Subcutaneous abdominal adipose tissue (tissue), 5 donors: ENCODE results near the gene ERI3.
A peak's percentile ranks its signal among the peaks of the same experiment; 100 is the strongest.

Experiments
- H3K27ac ChIP-seq: one replicate; pipeline ENCODE4 v1.7.0; 2013; ENCODE audit warnings: low read depth, mild to moderate bottlenecking, inconsistent platforms, low read length, moderate library complexity
- H3K27me3 ChIP-seq, 5 donors: one replicate each; pipeline ENCODE4 v1.7.0; 2013; ENCODE audit warnings: low read length in 5 of 5, inconsistent platforms in 1 of 5; ENCODE audit not compliant: control insufficient read depth in 5 of 5, insufficient read depth in 4 of 5
- H3K36me3 ChIP-seq, 5 donors: one replicate each; pipeline ENCODE4 v1.7.0; 2013; ENCODE audit warnings: low read length in 5 of 5; ENCODE audit not compliant: control insufficient read depth in 5 of 5, insufficient read depth in 5 of 5
- H3K4me1 ChIP-seq, 5 donors: one replicate each; pipeline ENCODE4 v1.7.0; 2013; ENCODE audit warnings: low read length in 5 of 5, mild to moderate bottlenecking in 3 of 5, moderate library complexity in 1 of 5; ENCODE audit not compliant: control insufficient read depth in 5 of 5, insufficient read depth in 5 of 5
- H3K4me3 ChIP-seq, 5 donors: one replicate each; pipeline ENCODE4 v1.7.0; 2013; ENCODE audit warnings: low read length in 5 of 5, low read depth in 1 of 5
- H3K9ac ChIP-seq, 5 donors: one replicate each; pipeline ENCODE4 v1.7.0; 2013; ENCODE audit warnings: low read length in 5 of 5, mild to moderate bottlenecking in 4 of 5, moderate library complexity in 3 of 5
- H3K9me3 ChIP-seq, 5 donors: one replicate each; pipeline ENCODE4 v1.7.0; 2013; ENCODE audit warnings: low read length in 5 of 5; ENCODE audit not compliant: control insufficient read depth in 5 of 5
- donor health status: healthy.
- donor health status: healthy.
- donor health status: healthy.
- donor health status: healthy.
- donor health status: healthy.

The ERI3 gene

DNA sequence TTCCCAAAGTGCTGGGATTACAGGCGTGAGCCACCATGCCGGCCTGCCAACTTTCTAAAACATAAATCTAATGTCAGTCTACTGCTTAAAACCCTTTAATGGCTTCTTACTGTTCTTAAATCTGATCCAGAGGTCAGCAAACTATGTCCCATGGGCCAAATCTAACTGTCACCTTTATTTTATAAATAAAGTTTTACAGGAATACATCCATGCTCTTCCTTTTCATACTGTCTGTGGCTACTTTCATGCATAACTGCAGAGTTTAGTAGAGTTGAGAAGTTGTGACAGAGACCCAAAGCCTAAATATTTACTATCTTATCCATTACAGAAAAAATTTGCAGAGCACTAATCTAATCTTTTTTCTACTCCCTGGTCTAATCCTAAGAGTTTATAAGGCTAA, 3.8 kb downstream of the ERI3 start:
- Histone ChIP-seq H3K4me1 (peaks cover 0 to 30% (median 28%) of the 10 kb centered on the region in 5 donors), H3K36me3 (no peaks in the 10 kb centered on the region), H3K9me3 (no peaks in the 10 kb centered on the region), H3K27me3 (no peaks in the 10 kb centered on the region), H3K4me3 (no peak overlapping the region), H3K27ac (no peak overlapping the region), H3K9ac (no peak overlapping the region)

DNA sequence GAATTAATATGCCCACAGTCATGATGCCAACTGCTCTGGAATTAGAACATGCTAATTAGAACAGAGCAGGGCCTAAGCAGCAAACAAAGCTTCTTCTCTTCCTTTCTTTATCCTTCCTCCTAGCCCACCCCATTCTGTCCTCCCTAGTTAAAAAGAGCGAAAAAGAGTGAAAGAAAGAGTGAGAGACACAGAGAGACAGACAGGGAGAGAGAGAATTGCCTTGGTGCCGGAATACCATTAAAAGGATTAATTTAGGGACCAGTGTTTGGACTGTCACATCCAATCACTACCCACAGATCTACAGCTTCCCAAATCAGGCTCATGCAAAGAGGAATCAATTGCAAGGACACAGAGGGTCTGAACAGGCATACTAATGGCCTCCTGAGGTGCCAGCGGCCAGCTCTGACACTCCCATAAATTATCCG, 7.0 kb downstream of the ERI3 start:
- Histone ChIP-seq H3K9ac (peak overlapping the region in 2 of 5 donors; percentile 17 to 42), H3K9me3 (no peaks in the 10 kb centered on the region), H3K27ac (no peak overlapping the region), H3K36me3 (no peaks in the 10 kb centered on the region), H3K27me3 (no peaks in the 10 kb centered on the region), H3K4me3 (no peak overlapping the region), H3K4me1 (peaks cover 0 to 13% (median 9%) of the 10 kb centered on the region in 5 donors)

DNA sequence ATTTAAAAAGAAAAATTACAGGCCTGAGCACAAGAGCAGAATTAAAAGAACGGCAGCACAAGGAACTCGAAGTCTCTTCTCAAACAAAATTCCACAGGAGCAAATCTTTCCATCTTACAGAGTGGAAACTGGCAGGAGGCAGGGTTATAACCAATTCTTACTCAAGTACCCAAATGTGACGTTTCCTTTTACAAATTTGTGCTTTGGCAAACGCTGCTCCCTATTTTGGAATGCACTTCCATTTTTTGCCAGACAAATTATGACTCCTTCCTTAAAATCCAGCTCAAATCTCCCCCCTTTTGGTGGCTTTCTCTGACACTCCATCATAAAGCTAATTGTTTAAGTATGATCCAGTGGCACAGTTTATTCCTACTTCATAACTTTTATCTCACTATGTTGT, 7.8 kb downstream of the ERI3 start:
- no peaks in the 10 kb centered on the region for H3K9me3 ChIP-seq
- peak overlapping the region in 1 of 5 donors; percentile 13 for H3K9ac ChIP-seq
- no peak overlapping the region for H3K4me3 ChIP-seq
- no peak overlapping the region for H3K27ac ChIP-seq
- H3K4me1 ChIP-seq = peaks cover 0 to 13% (median 9%) of the 10 kb centered on the region in 5 donors
- no peaks in the 10 kb centered on the region for H3K36me3 ChIP-seq
- H3K27me3 ChIP-seq = no peaks in the 10 kb centered on the region

DNA sequence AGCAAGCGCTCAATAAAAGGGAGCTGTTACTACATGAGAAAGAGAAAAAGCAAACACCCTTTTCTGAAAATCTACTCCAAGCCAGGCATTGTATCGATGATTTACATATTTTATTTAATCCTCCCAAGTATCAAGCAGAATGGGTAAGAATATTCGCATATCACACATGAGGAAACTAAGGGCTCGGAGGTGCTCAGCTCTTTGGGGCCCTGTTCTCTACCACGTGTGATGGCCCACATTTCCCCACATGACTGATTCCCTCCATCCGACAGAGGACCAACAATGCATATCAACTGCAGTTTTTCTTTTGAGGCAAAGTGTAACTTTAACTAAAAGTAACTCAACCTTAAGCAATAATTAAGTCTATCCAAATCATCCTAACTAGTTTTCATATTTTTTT, 8.2 kb downstream of the ERI3 start:
- Histone ChIP-seq H3K27ac (no peak overlapping the region), H3K36me3 (peaks cover 0 to 3% (median 0%) of the 10 kb centered on the region in 5 donors), H3K27me3 (no peaks in the 10 kb centered on the region), H3K4me1 (peaks cover 0 to 13% (median 9%) of the 10 kb centered on the region in 5 donors), H3K9me3 (no peaks in the 10 kb centered on the region), H3K9ac (no peak overlapping the region), H3K4me3 (no peak overlapping the region)

DNA sequence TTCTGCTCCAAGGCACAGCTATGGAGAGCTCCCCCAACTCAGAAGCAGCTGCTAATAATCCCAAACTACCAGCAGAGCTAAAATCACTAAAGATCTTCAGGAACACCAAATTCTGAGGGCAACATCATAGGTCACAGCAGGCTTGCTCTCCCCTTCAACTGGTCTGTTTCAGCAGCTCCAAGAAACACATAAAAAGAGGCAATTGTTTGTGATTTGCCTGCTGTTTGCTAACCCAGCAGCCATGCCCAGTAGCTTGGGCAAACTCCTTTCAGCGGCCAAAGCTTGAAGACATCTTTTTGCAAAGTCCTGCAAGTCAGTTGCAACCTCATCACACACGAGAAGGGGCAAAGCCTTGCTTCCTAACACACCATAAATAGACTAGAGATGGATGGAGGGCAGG, 8.9 kb downstream of the ERI3 start:
- Histone ChIP-seq H3K27ac (no peak overlapping the region), H3K36me3 (peaks cover 0 to 4% (median 0%) of the 10 kb centered on the region in 5 donors), H3K27me3 (no peaks in the 10 kb centered on the region), H3K9ac (no peak overlapping the region), H3K4me1 (peaks cover 0 to 13% (median 9%) of the 10 kb centered on the region in 5 donors), H3K9me3 (no peaks in the 10 kb centered on the region), H3K4me3 (no peak overlapping the region)

DNA sequence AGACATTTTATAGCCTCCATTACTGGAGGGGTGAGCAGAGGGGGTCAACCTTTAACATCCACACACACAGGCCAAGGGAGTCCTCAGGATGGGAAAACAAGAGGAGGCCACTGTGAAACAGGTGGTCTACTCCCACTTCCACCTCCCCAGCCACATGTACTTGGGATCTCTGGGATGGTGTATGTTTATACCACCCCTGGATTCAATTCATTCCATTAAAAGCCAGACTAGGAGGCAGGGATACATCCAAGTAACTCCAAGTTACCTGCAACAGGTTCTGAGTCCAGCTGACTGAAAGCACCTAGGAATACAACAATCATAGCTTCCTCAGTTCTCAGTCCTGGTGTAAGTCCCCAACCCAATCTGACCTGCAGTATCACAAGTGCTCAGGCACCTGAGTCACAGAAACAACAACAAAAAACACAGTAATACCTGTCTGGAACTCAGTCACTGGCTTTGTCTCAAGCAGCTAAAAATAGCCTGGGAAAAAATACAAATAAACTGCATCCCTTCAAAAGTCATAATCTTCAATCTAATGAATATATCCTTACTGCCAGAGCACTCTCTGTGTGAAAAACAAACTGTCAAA, 9.8 kb downstream of the ERI3 start:
- H3K27me3 ChIP-seq = no peaks in the 10 kb centered on the region
- H3K36me3 ChIP-seq = peaks cover 0 to 4% (median 0%) of the 10 kb centered on the region in 5 donors
- H3K9me3 ChIP-seq = no peaks in the 10 kb centered on the region
- no peak overlapping the region for H3K4me3 ChIP-seq
- peaks cover 0 to 13% (median 9%) of the 10 kb centered on the region in 5 donors for H3K4me1 ChIP-seq
- H3K27ac ChIP-seq = no peak overlapping the region
- no peak overlapping the region for H3K9ac ChIP-seq

DNA sequence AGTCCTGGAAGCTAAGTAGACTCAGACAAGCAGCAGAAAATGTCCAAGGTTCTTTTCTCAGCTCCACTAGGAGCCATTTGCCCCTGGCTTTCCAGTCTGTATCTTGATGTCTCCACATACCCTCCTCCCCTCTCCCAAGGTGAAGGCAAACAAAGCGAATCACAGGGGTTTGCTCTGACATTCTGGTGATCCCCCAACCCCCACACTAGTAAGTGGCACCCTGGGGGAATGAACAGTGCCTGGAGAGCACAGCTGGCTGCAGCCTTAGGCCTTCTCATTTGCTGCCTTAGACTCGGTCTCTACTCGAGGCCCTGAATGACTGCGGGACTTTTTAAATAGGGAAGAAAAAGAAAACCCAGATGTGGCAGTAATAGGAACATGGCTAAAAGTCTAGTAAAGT, 15.3 kb downstream of the ERI3 start:
- Histone ChIP-seq H3K27ac (no peak overlapping the region), H3K9me3 (peaks cover 0 to 5% (median 0%) of the 10 kb centered on the region in 5 donors), H3K9ac (no peak overlapping the region), H3K36me3 (peaks cover 24 to 43% (median 31%) of the 10 kb centered on the region in 5 donors), H3K4me1 (peaks cover 0 to 4% (median 0%) of the 10 kb centered on the region in 5 donors), H3K27me3 (no peaks in the 10 kb centered on the region), H3K4me3 (no peak overlapping the region)

DNA sequence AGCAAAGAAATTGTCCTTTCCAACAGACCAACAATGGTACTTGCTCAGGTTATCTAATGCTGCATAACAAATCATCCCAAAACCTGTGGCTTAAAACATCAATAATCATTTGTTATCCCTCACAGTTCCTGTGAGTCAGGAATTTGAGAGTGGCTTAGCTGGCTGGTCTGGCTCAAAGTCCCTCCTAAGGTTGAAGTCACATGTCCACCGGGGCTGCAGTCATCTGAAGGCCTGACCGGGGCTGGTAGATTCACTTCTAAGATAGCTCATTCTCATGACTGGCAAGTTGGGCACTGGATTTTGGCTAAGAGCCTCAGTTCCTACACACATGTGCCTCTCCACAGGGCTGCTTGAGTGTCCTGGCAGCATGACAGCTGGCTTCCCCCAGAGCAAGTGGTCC, 16.9 kb downstream of the ERI3 start:
- Histone ChIP-seq H3K4me1 (peaks cover 0 to 4% (median 0%) of the 10 kb centered on the region in 5 donors), H3K36me3 (peaks cover 32 to 55% (median 34%) of the 10 kb centered on the region in 5 donors), H3K9ac (no peak overlapping the region), H3K27me3 (no peaks in the 10 kb centered on the region), H3K9me3 (peaks cover 0 to 5% (median 0%) of the 10 kb centered on the region in 5 donors), H3K27ac (no peak overlapping the region), H3K4me3 (no peak overlapping the region)

DNA sequence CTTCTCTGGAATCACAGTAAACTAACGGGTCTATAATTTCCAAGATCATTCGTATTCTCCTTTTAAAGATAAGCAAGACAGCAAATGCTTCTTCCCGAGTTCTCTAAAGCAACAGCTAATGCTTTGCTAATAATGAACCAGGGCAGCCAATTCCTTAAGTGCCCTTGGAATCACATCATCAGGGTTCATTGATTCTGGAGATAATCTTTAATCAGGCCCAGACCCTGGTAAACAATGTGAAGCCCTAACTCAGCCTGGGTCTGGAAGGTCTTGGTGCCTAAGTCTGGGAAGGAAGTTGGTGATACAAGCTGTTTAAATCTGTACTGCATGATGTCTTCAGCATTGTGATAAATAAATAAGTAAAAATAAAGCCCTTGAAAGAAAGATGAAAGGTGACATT, 18.4 kb downstream of the ERI3 start:
- H3K4me3 ChIP-seq = no peak overlapping the region

DNA sequence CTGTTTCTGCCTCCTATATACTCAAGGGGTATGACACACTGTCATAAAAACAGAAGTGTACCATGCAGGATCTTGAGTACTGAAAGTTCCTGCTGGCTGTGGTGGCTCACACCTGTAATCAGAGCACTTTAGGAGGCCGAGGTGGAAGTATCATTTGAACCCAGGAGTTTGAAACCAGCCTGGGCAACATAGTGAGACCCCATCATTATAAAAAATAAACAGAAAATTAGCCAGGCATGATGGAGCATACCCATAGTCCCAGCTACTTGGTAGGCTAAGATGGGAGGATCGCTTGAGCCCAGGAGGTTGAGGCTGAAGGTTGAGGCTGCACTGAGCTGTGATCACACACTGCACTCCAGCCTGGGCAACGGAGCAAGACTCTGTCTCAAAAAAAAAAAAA, 20.1 kb downstream of the ERI3 start:
- Histone ChIP-seq H3K9me3 (peaks cover 0 to 5% (median 0%) of the 10 kb centered on the region in 5 donors), H3K4me1 (peaks cover 0 to 14% (median 7%) of the 10 kb centered on the region in 5 donors), H3K27me3 (no peaks in the 10 kb centered on the region), H3K9ac (no peak overlapping the region), H3K27ac (no peak overlapping the region), H3K4me3 (no peak overlapping the region), H3K36me3 (peaks cover 32 to 59% (median 40%) of the 10 kb centered on the region in 5 donors)

More for the DNA sequence above, 18.4 kb downstream of the ERI3 start:
- no peaks in the 10 kb centered on the region for H3K27me3 ChIP-seq
- peaks cover 0 to 6% (median 2%) of the 10 kb centered on the region in 5 donors for H3K4me1 ChIP-seq
- H3K9ac ChIP-seq = no peak overlapping the region
- H3K9me3 ChIP-seq = peaks cover 0 to 5% (median 0%) of the 10 kb centered on the region in 5 donors
- H3K36me3 ChIP-seq = peaks cover 32 to 54% (median 40%) of the 10 kb centered on the region in 5 donors
- H3K27ac ChIP-seq = no peak overlapping the region
